Astrocyte (in vitro differentiated cells and primary cell): ENCODE data around the gene ARL17B. TPM values are rescaled to one million over a fixed set of nuclear protein-coding genes. Genes with fewer than 3 reads are reported as not detected.
"Not testable (repeated sequence)": the region's sequence is repeated elsewhere in the genome, so short reads cannot be mapped to it uniquely, and the experiment has no call there.

ENCODE experiments used
- DNase-seq: peaks from one replicate; pipeline ENCODE4 v3.0.0-alpha.2; 2010; ENCODE audit warnings: low read depth
- FAIRE-seq: peaks from 2 replicates; lab custom pipeline; 2011; peaks lifted over from hg19 to GRCh38; lab: Jason Lieb, UNC
- H2AFZ ChIP-seq: 2 replicates; pipeline ENCODE4 v1.6.0; 2012; ENCODE audit warnings: low read depth, low read length, inconsistent platforms
- H3K27ac ChIP-seq: 2 replicates; pipeline ENCODE4 v1.5.1; 2011; ENCODE audit warnings: low read depth, low read length, inconsistent platforms
- H3K27me3 ChIP-seq: 2 replicates; pipeline ENCODE4 v1.6.0; 2011; ENCODE audit warnings: low read length, inconsistent platforms; ENCODE audit not compliant: insufficient read depth
- H3K36me3 ChIP-seq: 2 replicates; pipeline ENCODE4 v1.5.1; 2011; ENCODE audit warnings: low read length, inconsistent platforms; ENCODE audit not compliant: insufficient read depth
- H3K4me1 ChIP-seq: 2 replicates; pipeline ENCODE4 v1.5.1; 2011; ENCODE audit warnings: low read length, inconsistent platforms; ENCODE audit not compliant: insufficient read depth
- H3K4me2 ChIP-seq: 2 replicates; pipeline ENCODE4 v1.6.0; 2012; ENCODE audit warnings: low read length, inconsistent platforms
- H3K4me3 ChIP-seq: 2 replicates; pipeline ENCODE4 v1.5.1; 2011; ENCODE audit warnings: low read depth, mild to moderate bottlenecking, low read length, inconsistent platforms; ENCODE audit not compliant: insufficient read depth
- H3K79me2 ChIP-seq: 2 replicates; pipeline ENCODE4 v1.6.0; 2012; ENCODE audit warnings: mild to moderate bottlenecking, low read length, inconsistent platforms; ENCODE audit not compliant: insufficient read depth
- H3K9ac ChIP-seq: 2 replicates; pipeline ENCODE4 v1.6.0; 2012; ENCODE audit warnings: mild to moderate bottlenecking, low read length, inconsistent platforms
- H3K9me3 ChIP-seq: 2 replicates; pipeline ENCODE4 v1.5.1; 2012; ENCODE audit warnings: low read depth, mild to moderate bottlenecking, low read length, inconsistent platforms; ENCODE audit not compliant: insufficient read depth
- H4K20me1 ChIP-seq: 2 replicates; pipeline ENCODE4 v1.6.0; 2012; ENCODE audit warnings: low read length, inconsistent platforms; ENCODE audit not compliant: insufficient read depth
- H3K27ac Mint-ChIP-seq: one replicate; pipeline ENCODE4 v1.8.0; 2021; ENCODE audit warnings: mild to moderate bottlenecking, mixed read lengths; ENCODE audit not compliant: unreplicated experiment
- H3K27me3 Mint-ChIP-seq: one replicate; pipeline ENCODE4 v1.8.0; 2021; ENCODE audit warnings: low read depth, mixed read lengths; ENCODE audit not compliant: unreplicated experiment
- H3K36me3 Mint-ChIP-seq: one replicate; pipeline ENCODE4 v1.8.0; 2021; ENCODE audit warnings: low read depth, mixed read lengths; ENCODE audit not compliant: unreplicated experiment
- H3K4me1 Mint-ChIP-seq: one replicate; pipeline ENCODE4 v1.8.0; 2021; ENCODE audit warnings: low read depth, mixed read lengths; ENCODE audit not compliant: unreplicated experiment
- H3K4me3 Mint-ChIP-seq: one replicate; pipeline ENCODE4 v1.8.0; 2021; ENCODE audit warnings: mild to moderate bottlenecking, moderate library complexity, mixed read lengths; ENCODE audit not compliant: unreplicated experiment
- H3K9me3 Mint-ChIP-seq: one replicate; pipeline ENCODE4 v1.8.0; 2021; ENCODE audit warnings: mild to moderate bottlenecking, mixed read lengths; ENCODE audit not compliant: unreplicated experiment
- total RNA-seq: library from RNA; stranded (reverse); gene quantifications from 2 replicates; pipeline ENCODE4 v1.2.1, GENCODE V29; 2021

The ARL17B gene
- total RNA-seq, 1 donor from 2014 or later = 12.2 TPM

DNA sequence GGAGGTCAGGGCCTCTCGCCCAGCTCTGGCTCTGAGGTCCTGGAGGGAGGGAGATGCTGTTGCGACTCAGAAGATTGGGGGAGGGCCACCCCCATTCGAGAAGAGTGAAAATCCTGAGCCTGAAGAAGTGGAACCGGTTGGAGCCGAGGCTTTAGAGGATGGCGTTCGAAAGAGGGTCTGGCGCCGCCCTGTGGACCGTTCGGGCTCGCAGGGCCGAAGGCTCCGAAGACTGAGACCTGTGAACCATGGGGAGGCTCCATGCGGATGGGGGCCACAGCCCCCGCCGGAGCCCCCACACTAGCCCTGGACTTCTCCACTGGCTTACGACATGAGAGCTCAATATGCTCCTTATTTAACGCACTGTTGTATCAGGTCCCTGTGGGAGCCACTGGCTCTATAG lies 20.3 kb downstream of the ARL17B start:
- not testable (repeated sequence) for H3K36me3 Mint-ChIP-seq, H3K4me2 ChIP-seq, H3K27ac ChIP-seq, DNase-seq, H4K20me1 ChIP-seq, H3K4me1 ChIP-seq, H2AFZ ChIP-seq, H3K9ac ChIP-seq, FAIRE-seq, H3K9me3 Mint-ChIP-seq, H3K27me3 ChIP-seq, H3K27me3 Mint-ChIP-seq, H3K27ac Mint-ChIP-seq, H3K36me3 ChIP-seq, H3K4me3 ChIP-seq, H3K79me2 ChIP-seq, H3K4me3 Mint-ChIP-seq, H3K9me3 ChIP-seq, H3K4me1 Mint-ChIP-seq

DNA sequence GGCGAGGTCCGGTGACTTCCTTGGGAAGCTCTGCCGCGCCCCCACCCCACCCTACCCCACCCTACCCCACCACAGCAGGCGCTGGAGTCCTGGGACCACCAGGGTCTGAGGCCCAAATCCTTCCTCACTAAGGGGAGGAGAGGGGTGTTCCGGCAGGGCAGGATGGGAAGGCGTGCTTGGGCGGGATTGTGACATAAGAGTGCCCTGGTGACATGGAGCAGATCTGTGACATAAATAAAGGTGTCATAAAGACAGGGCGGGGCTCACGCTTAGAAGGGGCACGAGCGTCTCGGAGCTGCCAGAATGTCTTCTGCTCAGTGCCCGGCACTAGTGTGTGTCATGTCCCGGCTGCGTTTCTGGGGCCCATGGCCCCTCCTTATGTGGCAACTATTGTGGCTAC lies 66.7 kb downstream of the ARL17B start, which contains the start of gene LRRC37A:
Gene LRRC37A, plus strand, starts transcription at position 301 of the 400 bp plus-strand sequence. Its CDS starts 3 bp downstream, at position 304.
- not testable (repeated sequence) for H3K27me3 Mint-ChIP-seq, H3K4me3 ChIP-seq, DNase-seq, H3K4me2 ChIP-seq, H3K4me1 ChIP-seq, H3K79me2 ChIP-seq, H4K20me1 ChIP-seq, H3K36me3 ChIP-seq, H3K9ac ChIP-seq, H3K4me1 Mint-ChIP-seq, H3K27ac ChIP-seq, FAIRE-seq, H3K27me3 ChIP-seq, H2AFZ ChIP-seq, H3K9me3 Mint-ChIP-seq, H3K36me3 Mint-ChIP-seq, H3K9me3 ChIP-seq, H3K27ac Mint-ChIP-seq, H3K4me3 Mint-ChIP-seq

- not testable (repeated sequence) for H3K79me2 ChIP-seq, H3K4me3 ChIP-seq, H3K9me3 ChIP-seq, H2AFZ ChIP-seq, H3K4me2 ChIP-seq, H3K36me3 Mint-ChIP-seq, H3K9me3 Mint-ChIP-seq, H3K27ac ChIP-seq, FAIRE-seq, DNase-seq, H3K4me1 ChIP-seq, H3K9ac ChIP-seq, H3K4me3 Mint-ChIP-seq, H4K20me1 ChIP-seq, H3K27me3 ChIP-seq, H3K27me3 Mint-ChIP-seq, H3K36me3 ChIP-seq
- peak overlapping the region; percentile 36 for H3K27ac Mint-ChIP-seq
- peaks cover 11% of the 10 kb centered on the region for H3K4me1 Mint-ChIP-seq
Measured at GRCh38 chr17:46291618-46292017, 69.9 kb downstream of the ARL17B start.

- H3K9me3 Mint-ChIP-seq, H3K9ac ChIP-seq, H3K9me3 ChIP-seq, FAIRE-seq, H3K27me3 ChIP-seq, DNase-seq, H3K27me3 Mint-ChIP-seq, H3K79me2 ChIP-seq, H3K4me3 ChIP-seq, H3K36me3 ChIP-seq, H3K4me2 ChIP-seq, H4K20me1 ChIP-seq, H3K36me3 Mint-ChIP-seq, H2AFZ ChIP-seq, H3K4me3 Mint-ChIP-seq, H3K4me1 ChIP-seq, H3K27ac ChIP-seq: not testable (repeated sequence)
- Mint-ChIP-seq H3K27ac (peak overlapping the region; percentile 36), H3K4me1 (peaks cover 11% of the 10 kb centered on the region)
Measured at GRCh38 chr17:46290906-46291546, 70.5 kb downstream of the ARL17B start.

- H3K4me3 Mint-ChIP-seq = peak overlapping the region; percentile 28
- not testable (repeated sequence) for H4K20me1 ChIP-seq, H3K36me3 ChIP-seq, H3K4me2 ChIP-seq, H3K9me3 ChIP-seq, H3K9ac ChIP-seq, H3K27ac ChIP-seq, DNase-seq, H3K79me2 ChIP-seq, H3K4me3 ChIP-seq, FAIRE-seq, H3K9me3 Mint-ChIP-seq, H3K27me3 ChIP-seq, H2AFZ ChIP-seq, H3K4me1 ChIP-seq, H3K27me3 Mint-ChIP-seq, H3K36me3 Mint-ChIP-seq, H3K27ac Mint-ChIP-seq
- peaks cover 24% of the 10 kb centered on the region for H3K4me1 Mint-ChIP-seq
Measured at GRCh38 chr17:46287587-46287986, 74.0 kb downstream of the ARL17B start.
